Measurements from ENCODE around the gene TWIST2.

TWIST2 gene

DNA sequence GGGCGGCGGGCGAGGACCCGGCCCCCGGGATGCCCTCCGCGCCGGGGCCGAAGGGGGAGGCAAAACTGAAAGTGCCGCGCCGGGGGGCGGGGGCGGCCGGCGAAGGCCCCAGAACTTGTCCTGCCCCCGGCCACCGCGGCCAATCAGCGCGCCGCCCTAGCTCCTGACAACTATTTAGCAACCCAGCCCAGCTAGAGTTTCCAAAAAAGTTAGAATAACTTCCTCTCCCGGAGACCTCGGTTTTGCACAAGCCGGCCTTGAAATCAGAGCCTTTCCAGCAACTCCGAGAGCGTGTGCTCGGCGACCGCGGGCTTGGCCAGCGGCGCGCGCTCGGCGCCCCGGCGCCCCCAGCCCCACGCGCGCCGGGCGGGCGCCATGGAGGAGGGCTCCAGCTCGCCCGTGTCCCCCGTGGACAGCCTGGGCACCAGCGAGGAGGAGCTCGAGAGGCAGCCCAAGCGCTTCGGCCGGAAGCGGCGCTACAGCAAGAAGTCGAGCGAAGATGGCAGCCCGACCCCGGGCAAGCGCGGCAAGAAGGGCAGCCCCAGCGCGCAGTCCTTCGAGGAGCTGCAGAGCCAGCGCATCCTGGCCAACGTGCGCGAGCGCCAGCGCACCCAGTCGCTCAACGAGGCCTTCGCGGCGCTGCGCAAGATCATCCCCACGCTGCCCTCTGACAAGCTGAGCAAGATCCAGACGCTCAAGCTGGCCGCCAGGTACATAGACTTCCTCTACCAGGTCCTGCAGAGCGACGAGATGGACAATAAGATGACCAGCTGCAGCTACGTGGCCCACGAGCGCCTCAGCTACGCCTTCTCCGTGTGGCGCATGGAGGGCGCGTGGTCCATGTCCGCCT is at the start of gene TWIST2:
Gene TWIST2, plus strand, starts transcription at position 245 of the 850 bp plus-strand sequence. Its CDS starts 131 bp downstream, at position 376.
- peak; percentile 37 for DNase-seq

DNA sequence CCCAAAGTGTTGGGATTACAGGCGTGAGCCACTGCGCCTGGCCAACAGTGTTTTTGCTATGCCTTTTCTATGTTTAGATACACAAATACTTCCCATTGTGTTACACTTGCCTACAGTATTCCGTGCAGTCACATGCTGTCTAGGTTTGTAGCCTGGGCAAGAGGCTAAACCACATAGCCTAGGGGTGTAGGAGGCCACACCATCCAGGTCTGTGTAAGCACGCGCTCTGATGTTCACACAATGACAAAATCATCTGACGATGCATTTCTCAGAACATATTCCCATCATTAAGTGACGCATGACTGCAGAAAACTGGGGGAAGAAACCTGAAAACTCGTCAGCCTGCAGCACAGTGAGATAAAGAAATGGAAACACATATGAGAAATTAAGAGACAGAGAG is 46.1 kb upstream of the TWIST2 start:
- DNase-seq: no peak

DNA sequence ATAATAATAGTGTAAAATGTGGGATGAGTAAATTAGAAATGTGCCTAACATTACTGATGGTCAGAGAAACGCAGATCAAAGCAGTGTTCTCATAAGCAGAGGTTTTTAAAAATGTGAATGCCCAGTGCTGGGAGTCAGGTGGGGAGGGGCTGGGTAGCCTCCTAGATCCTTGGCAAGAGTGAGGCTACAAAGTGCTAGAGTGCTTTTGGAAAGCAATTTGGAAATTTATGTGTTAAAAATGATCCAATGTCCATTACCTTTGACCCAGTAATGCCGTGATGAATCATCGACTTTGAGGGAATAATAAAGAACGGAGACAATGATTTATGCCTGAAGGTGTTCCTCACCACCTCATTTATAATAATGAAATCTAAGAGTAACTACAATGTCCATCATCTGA is 44.9 kb upstream of the TWIST2 start:
- DNase-seq: no peak

DNA sequence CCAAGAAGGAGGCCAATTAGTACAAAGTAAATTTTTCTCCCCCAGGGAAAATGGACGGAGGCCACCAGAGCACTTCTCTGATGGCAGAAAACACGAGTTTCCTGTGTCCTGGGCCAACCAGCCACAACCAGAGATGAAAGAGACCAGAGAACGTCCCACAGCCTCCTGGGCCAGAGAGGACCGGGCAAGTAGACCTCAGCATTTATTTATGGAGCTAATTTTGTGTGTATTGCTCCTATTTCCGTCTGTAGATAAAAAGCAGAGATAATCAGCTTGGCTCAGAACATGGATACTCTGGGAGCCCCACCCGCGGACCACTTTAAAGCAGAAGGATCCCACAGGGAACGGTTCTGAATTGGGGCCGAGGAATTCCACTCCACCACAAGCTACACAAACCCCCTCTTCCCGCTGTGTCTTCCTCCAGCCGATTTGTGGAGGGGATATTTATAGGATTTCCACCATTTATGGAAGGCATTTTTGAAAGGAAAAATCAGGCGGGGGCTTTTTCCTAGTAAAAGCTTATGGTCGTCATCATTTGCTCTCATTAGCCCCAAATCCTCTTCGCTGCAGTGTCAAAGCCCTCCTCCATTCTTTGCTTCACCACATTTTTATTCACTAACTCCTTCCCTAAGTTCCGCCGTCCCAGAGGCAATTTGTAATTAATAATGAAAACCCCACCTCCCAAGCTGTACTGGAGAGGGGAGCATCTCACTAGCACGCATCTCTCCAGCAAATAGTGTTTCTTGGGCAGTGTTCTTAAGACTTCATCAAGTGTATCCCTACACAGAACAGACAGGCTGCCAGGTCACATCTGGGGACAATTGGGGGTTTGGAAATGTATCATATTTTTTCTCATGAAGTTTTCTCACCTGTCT is 43.7 kb upstream of the TWIST2 start:
- DNase-seq: no peak

DNA sequence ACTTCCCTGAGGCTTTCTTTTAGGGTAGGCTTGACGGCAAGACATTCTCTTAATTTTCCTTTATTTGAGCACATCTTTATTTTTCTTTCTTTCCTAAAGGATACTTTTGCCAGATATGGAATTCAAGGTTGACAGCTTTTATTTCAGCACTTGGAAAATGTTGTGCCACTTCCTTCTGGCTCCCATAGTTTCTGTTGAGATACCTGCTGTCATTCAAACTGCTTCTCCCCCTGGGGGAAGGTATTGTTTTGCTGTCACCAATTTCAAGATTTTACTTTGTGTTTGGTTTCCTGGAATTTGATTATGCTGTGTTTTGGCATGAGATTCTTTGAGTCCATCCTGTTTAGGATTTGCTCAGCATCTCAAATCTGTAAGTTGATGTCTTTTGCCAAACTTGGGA is 39.1 kb upstream of the TWIST2 start:
- DNase-seq: no peak

DNA sequence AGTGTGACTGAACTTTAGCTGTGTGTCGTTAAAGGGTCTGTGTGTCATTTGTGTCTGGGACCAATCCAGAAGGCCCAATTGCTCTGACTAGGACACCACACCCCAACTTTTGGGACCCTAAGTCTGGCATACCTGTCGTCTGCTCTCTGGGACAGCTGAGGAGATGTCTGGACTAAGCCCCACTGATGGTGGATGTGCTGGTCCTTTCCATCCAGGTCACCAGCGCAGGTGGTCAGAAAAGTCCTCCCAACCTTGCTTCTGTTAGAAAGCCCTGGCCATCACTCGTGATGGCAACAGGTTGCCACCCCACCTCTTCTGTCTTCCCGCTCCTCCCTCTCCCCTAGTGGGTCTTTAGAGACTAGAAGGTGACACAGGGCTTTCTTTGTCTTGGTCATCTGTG is 37.6 kb upstream of the TWIST2 start:
- no peak for DNase-seq

DNA sequence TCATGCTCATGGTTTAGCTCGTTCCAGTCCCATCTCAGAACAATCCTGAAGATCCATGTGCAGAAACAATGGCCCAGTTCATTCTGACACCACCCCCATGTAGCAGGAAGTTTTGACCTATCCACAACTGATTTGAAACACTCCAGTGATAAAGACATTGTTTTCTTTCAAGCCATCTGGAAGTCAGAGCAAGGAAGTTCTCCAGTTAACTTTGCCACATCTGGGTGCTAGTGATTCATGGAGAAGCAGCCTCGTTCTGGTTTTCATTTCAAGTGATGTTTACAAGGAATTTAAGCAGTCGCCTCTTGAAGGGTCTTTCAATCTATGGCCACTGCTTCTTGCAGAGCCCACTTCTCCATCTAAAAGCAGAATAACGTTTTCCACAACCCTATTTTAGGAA is 36.6 kb upstream of the TWIST2 start:
- no peak for DNase-seq

DNA sequence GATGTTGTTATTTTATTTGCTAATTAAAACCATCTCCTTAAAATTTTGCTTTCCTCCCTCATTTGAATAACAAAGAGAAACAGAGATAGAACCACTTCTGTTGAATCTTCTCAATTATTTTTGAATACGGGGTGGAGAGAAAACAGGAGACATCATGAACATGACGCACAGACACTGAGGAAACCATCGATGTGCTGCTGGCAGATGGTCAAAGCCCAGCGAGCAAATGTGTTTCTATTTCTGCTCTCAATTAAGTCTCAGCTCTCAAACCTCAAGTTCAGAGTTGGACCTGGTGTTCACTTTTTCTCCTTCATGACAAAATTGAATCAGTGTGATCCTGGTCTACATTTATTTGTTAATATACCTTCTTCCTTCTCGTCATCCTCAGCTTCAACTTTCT is 36.1 kb upstream of the TWIST2 start:
- DNase-seq: no peak

DNA sequence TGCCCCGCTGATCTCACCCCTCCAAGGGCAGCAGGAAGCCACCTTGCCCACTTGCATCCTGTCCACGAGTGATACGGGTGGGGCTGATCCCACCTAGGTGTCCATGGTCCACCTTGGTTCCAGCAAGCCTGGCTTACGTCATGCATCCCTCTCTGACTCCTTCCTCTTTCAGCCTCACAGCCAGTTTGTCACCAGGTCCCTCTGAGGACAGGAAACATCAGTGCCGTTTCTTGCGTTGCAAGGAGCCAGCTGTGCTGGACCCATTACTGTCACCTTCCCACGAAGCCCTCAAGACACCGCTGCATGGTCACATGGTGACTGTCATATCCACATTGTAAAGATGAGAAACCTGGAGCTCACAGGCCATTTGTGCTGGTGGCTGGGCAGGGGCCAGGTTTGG is 34.8 kb upstream of the TWIST2 start:
- peak; percentile 4 for DNase-seq

DNA sequence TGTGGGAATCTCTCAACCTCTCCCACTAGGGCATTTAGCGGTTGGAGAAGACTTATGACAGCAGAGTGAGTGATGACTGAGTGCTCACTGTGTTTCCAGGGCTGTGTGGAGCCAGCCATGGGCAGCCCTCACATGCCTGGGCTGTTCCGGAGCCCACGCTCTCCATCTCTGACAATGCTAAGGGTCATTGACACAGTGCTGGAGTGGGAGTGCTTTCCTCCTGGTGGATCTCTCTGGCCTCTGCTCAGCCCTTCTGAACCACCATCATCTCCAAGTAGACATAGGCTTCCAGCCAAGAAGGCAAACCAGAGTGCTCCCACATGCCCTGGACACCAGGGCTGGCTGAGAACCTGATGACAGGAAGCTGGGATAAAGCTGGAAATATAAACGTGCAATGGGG is 33.1 kb upstream of the TWIST2 start:
- no peak for DNase-seq

DNA sequence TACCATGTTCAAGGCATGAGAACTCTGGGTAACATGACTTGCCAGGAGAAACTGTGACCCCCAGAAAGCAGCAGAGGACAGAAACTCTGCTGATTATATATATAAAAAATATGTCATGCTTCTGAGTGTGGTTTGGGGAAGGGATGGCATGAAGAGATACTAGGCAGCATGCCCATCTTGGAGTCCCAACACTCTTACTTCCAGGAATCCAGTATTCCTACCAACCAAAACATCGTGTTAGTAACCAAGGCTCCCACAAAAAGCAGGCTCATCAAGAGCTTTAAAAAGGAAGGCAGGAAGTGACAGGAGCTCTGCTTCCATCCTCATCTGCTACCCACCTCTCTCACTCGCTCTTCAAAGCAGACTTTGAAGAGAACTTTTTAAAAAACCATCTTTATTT is 31.6 kb upstream of the TWIST2 start:
- DNase-seq: no peak

DNA sequence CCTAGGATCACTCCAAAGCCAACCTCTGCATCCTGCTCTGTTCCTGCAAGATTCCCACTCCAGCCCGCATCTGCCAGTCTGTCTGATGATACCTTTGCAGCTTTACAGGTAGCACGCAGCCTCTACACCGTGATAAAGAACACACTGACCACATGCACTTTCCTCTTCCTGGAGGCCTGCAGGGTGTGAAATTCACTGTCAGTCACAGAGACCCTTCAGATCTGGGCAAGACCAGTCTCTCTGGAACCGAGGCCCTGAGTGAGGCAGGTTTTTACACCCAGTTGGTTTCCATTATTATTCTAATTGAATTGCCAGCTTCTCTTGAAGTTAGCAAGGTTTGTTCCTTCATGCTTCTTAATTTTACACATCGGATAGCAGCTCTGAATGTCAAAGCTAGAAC is 30.5 kb upstream of the TWIST2 start:
- DNase-seq: no peak

DNA sequence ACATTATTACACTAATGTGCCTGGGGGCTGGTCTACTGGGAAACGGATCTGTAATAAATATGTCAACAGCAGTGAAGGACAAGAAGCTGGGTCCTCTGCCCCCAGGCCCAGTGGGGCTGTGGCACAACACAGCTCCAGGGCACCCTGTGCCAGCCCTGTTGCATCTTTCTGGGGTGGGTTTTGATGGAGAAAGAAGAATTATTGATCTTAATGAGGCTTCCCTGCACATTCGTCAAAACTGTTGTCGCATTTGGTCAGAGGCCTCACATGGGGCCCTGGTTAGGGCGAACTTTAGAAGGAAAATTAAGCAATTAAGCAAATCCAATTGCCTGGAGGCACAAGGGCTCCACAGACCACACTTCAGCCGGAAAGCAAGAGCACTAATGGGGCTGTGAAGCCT is 30.0 kb upstream of the TWIST2 start:
- no peak for DNase-seq

DNA sequence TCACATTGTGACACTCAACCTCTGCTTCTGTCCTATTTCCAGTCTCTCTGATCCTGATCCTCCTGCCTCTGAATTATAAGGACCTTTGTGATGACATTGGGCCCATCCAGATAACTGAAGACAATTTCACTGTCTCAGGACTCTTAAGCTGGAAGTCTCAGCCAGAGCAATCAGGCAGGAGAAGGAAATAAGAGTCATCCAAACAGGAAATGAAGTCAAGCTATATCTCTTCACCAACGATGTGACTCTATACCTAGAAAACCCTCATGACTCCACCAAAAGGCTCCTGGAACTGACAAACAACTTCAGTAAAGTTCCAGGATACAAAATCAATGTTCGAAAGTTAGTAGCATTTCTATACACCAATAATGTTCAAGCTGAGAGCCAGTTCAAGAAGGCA is 29.3 kb upstream of the TWIST2 start:
- DNase-seq: no peak

DNA sequence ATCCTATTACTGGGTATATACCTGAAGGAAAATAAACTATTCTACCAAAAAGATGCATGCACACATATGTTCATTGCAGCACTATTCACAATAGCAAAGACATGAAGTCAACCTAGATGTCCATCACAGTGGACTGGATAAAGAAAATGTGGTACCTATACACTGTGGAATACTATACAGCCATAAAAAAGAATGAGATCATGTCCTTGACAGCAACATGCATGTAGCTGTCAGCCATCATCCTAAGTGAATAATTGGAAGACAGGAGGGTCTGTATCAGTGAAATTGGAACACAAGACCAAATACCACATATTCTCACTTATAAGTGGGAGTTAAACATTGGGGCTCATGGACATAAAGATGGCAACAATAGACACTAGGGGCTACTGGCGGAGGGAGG is 27.7 kb upstream of the TWIST2 start:
- no peak for DNase-seq

DNA sequence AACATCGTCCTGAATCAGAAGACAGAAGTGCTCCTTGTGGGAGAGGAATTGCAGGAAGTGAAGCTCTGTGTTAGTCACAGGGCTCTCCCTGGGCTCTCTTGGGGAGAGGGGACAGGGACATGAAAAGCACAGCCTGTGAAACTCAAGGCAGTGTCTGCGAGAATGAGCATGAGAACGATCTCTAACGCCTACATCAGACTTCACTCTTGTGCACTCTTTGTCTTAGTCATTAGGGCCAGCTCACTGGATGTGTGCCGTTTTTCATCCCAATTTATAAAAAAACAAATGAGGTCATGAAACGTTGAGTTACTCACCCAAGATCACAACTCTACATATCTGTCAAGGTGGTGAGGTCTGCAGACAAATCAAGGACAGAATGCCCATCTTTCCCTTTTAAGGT is 27.0 kb upstream of the TWIST2 start:
- DNase-seq: no peak

DNA sequence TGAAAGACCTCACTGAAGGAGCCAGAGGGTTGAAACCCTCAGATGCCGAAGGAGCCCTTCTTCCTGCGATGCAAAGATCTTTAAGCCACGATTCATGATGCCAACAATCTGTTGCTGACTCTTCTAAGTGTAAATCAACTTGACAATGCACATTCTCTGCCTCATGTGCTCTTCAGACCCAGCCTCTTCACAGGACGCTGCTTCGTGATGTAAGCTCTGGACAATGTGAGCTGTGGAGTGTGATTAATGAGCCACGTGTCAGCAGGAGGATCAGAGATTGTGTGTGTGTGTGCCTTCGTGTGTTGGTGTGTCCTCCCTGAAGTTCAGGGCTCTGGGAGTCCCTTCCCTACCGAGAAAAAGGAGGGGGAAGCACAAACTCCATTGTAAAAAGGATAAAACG is 26.5 kb upstream of the TWIST2 start:
- DNase-seq: no peak

DNA sequence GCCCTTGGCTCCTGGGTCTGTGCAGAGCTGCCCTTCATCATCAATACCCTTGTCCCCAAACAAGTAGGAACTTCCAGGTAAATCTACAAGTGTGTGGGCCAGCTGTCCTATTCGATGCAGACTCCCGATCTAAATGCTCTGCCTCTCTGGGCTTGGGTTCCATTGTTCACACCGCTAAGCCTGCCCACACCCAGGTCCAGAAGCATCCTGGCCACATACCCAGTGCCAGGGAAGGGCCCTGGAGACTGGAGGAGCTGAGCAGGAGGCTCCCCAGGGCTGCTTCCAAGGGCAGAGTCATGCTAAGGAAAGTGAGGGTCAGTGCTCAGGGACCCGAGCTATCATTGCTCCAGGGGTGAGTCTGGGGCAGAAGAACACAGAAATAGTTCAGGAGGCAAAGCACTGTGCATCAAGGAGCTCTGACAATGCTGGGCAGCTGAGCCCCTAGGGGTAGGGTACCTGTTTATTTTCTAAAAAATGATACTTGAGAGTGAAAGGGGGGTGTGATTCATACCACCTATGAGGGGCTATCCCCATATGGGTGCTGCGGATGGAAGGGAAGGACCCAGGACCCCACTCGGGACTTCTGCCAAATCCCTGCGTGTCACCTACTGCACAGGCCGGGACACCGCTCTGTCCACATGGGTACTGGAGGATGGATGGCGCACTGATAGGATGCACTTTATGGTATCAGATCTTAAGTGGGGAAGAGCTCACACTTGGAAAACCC is 25.8 kb upstream of the TWIST2 start:
- DNase-seq: no peak

DNA sequence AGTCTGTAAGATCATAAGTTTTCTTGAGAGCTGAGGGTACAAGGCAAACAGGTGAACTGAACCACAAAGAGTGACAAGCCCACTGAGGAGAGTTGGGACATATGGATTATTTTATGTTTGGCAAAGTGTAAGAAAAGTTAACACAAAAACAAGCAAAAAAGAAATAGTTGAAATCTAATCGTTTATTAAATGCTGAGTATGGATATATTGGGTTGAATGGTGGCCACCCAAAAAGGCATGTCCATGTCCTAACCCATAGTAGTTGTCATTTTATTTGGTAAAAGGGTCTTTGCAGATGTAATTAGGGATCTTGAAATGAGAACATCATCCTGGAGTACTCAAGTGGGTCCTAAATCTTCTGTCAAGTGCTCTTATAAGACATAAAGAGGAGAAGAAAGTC is 24.9 kb upstream of the TWIST2 start:
- no peak for DNase-seq

DNA sequence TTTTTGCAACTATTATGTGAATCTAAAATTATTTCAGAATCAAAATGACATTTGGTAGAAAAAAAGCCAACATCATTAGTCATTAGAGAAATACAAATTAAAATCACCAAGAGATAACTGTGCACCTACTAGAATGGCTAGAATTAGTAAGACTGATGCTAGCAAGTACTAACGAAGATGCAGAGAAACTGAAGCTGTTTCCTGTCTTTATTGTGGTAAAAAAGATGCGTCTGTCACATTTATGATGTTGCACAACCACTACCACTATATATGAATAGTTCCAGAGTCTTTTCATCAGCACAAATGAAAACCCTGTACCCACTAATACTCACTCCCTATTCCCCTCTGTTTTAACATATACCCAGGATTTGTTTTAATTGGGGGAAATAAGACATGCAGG is 16.7 kb upstream of the TWIST2 start:
- DNase-seq: no peak

DNA sequence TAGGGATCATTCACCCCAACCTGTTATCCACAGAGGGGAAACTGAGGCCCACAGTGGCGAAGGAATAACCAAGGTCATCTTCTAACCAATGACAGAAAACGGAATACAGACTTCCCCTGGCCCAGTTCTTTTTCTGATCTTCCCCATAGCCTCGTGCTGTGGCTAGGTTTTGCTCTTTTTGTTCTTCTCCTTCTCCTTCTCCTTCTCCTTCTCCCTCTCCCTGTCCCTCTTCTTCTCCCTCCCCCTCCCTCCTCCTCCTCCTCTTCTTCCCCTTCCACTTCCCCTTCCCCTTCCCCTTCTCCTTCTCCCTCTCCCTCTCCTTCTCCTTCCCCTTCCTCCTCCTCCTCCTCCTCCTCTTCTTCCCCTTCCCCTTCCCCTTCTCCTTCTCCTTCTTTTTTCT is 12.9 kb upstream of the TWIST2 start:
- DNase-seq: no peak

DNA sequence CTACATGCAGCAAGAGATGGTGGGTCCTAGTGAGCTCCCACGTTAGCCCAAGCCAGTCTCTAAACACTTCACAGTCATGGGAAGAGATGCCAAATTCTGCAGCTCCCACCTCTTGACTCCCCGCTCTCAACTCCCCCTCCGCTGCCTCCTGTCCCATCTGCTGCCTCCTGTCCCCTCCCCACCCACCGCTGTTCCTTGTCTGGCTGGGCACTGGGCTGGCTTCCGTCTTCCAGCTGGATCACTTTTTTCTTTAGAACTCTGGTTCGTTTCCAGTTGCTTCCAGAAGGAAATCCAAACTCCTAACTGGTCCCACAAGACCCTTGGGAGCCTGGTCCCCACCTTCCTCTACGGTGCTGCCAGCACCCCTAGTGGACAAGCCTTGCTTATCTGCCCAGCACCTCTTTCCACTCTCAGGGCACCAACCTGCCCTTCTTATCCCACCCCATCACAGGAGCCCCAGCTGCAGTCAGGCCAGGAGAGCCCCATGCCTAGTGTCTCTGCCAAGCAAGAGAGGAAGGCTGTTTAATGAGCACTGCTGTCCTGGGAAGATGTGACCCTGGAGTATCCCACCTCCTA is 12.1 kb upstream of the TWIST2 start:
- no peak for DNase-seq

DNA sequence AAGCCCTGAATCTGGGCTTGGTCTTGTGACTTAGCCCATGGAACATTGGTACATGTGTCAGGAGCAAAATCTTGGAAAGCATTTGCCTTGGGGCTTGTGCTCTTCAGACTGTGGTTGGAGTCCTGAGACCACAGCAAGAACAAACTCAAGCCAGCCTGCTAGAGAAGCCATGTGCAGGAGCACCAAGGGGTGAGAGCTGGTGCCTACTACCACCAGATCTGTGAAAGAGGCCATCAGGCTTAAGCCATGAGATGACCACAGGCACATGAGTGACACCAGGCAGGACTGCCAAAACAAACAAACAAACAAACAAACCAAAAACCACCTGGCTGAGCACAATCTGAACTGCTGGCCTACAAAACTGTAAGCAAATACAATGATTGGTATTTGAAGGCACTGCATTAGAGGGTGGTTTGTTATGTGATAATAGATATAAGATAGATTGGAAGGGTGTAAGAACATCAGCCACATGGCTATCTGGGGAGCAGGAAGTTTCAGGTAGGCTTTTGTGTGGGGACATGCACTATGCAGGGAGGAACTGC is 9.0 kb upstream of the TWIST2 start:
- no peak for DNase-seq

Data from MV-4-11 (cell line).